KBM-7 (cell line): Measurements from ENCODE around the gene OSTM1.

Experiments used
- DNase-seq: peaks from one replicate; pipeline ENCODE4 v3.0.0-alpha.2; 2015
- in situ Hi-C: fragments of 300-500 bp; cut with MboI; formaldehyde crosslinking; loops from 2 replicates; pipeline ENCODE4 v1.14.3; 2020; ENCODE audit warnings: low sequenced_read_pairs, low pct_unique_long_range_greater_than_20kb, mixed read lengths

OSTM1 gene

GRCh38 chr6:108106694-108107093, 32.2 kb upstream of the OSTM1 start:
- no peak for DNase-seq
- in situ Hi-C loops, result loop anchor here (25.0 kb wide), 1 partner anchor 381 kb away; no protein-coding TSS in a partner anchor

- in situ Hi-C loops, result loop anchor here (25.0 kb wide), 1 partner anchor 381 kb away; no protein-coding TSS in a partner anchor
Measured at GRCh38 chr6:108106261-108106660, 31.7 kb upstream of the OSTM1 start.

GRCh38 chr6:108105571-108105970, 31.0 kb upstream of the OSTM1 start:
- in situ Hi-C loops, result loop anchor here (25.0 kb wide), 1 partner anchor 382 kb away; no protein-coding TSS in a partner anchor
- no peak for DNase-seq

More at GRCh38 chr6:108106261-108106660, 31.7 kb upstream of the OSTM1 start:
- DNase-seq, result no peak

- in situ Hi-C loops, result loop anchor here (25.0 kb wide), 1 partner anchor 384 kb away; no protein-coding TSS in a partner anchor
- DNase-seq, result no peak
Measured at GRCh38 chr6:108102965-108103364, 28.4 kb upstream of the OSTM1 start.

GRCh38 chr6:108100003-108100402, 25.5 kb upstream of the OSTM1 start:
- no peak for DNase-seq
- in situ Hi-C loops, result loop anchor here (25.0 kb wide), 1 partner anchor 387 kb away; no protein-coding TSS in a partner anchor

- DNase-seq, result no peak
- in situ Hi-C loops, result no loop called here
Measured at GRCh38 chr6:108097882-108098281, 23.3 kb upstream of the OSTM1 start.

GRCh38 chr6:108093781-108094300, 19.3 kb upstream of the OSTM1 start:
- in situ Hi-C loops, result no loop called here
- no peak for DNase-seq

GRCh38 chr6:108091288-108091687, 16.7 kb upstream of the OSTM1 start:
- in situ Hi-C loops, result no loop called here
- DNase-seq, result no peak

- no peak for DNase-seq
- in situ Hi-C loops, result no loop called here
Measured at GRCh38 chr6:108083349-108083748, 8.8 kb upstream of the OSTM1 start.

- in situ Hi-C loops, result no loop called here
- no peak for DNase-seq
Measured at GRCh38 chr6:108082539-108082938, 8.0 kb upstream of the OSTM1 start.

- in situ Hi-C loops, result no loop called here
- no peak for DNase-seq
Measured at GRCh38 chr6:108080010-108080780, 5.7 kb upstream of the OSTM1 start.

- no peak for DNase-seq
- in situ Hi-C loops, result no loop called here
Measured at GRCh38 chr6:108078191-108078590, 3.6 kb upstream of the OSTM1 start.

GRCh38 chr6:108074057-108074358, 533 bp downstream of the OSTM1 start:
- DNase-seq, result no peak
- in situ Hi-C loops, result no loop called here

GRCh38 chr6:108071736-108072276, 2.7 kb downstream of the OSTM1 start:
- no peak for DNase-seq
- in situ Hi-C loops, result no loop called here

- no peak for DNase-seq
- in situ Hi-C loops, result no loop called here
Measured at GRCh38 chr6:108068618-108069017, 5.9 kb downstream of the OSTM1 start.

- no peak for DNase-seq
- in situ Hi-C loops, result no loop called here
Measured at GRCh38 chr6:108068182-108068581, 6.4 kb downstream of the OSTM1 start.

- in situ Hi-C loops, result no loop called here
Measured at GRCh38 chr6:108052706-108053105, 21.8 kb downstream of the OSTM1 start.

GRCh38 chr6:108051481-108051880, 23.1 kb downstream of the OSTM1 start:
- in situ Hi-C loops, result no loop called here
- DNase-seq, result no peak

More at GRCh38 chr6:108052706-108053105, 21.8 kb downstream of the OSTM1 start:
- DNase-seq, result no peak

- in situ Hi-C loops, result no loop called here
- DNase-seq, result peak; percentile 76
Measured at GRCh38 chr6:108039681-108040080, 34.9 kb downstream of the OSTM1 start.

- no peak for DNase-seq
- in situ Hi-C loops, result no loop called here
Measured at GRCh38 chr6:108036884-108037283, 37.7 kb downstream of the OSTM1 start.
